Gastrocnemius medialis (tissue), 4 donors: Measurements from ENCODE around the gene SIL1. TPM values are rescaled to one million over a fixed set of nuclear protein-coding genes. Genes with fewer than 3 reads are reported as not detected.
A peak's percentile ranks its signal among the peaks of the same experiment; 100 is the strongest.

Source experiments
- ATAC-seq, 2 donors: fragments of 150-250 bp; one replicate each; pipeline ENCODE4 v1.9.1; 2016
- DNase-seq, 2 donors: peaks; one replicate each; pipeline ENCODE4 v3.0.0-alpha.2; 2019
- H3K27ac ChIP-seq, 4 donors: fragments of 200-600 bp; sonication (generic); 1 replicate in 1 of 4; 2 replicates in 3 of 4; pipeline ENCODE4 v1.5.1; 2016 to 2018; ENCODE audit warnings: mild to moderate bottlenecking in 2 of 4, moderate library complexity in 1 of 4
- H3K27me3 ChIP-seq, 3 donors: fragments of 200-600 bp; sonication (generic) in 2 of 3; 1 replicate in 1 of 3; 2 replicates in 2 of 3; pipeline versions ENCODE4 v1.5.1 to v1.6.0; 2016 to 2019; ENCODE audit warnings: mild to moderate bottlenecking in 1 of 3, moderate library complexity in 1 of 3
- H3K36me3 ChIP-seq, 2 donors: fragments of 200-600 bp; sonication (generic) in 1 of 2; one replicate each; pipeline ENCODE4 v1.5.1; 2017 to 2018
- H3K4me1 ChIP-seq, 2 donors: fragments of 200-600 bp; sonication (generic) in 1 of 2; one replicate each; pipeline ENCODE4 v1.5.1; 2016 to 2017; ENCODE audit warnings: mild to moderate bottlenecking in 2 of 2
- H3K4me3 ChIP-seq, 4 donors: fragments of 200-600 bp; sonication (generic) in 3 of 4; 1 replicate in 1 of 4; 2 replicates in 3 of 4; pipeline ENCODE4 v1.5.1; 2016 to 2019; ENCODE audit warnings: mild to moderate bottlenecking in 2 of 4
- H3K9me3 ChIP-seq, 3 donors: fragments of 200-600 bp; sonication (generic) in 2 of 3; 1 replicate in 1 of 3; 2 replicates in 2 of 3; pipeline ENCODE4 v1.5.1; 2016 to 2019
- POLR2A ChIP-seq, 2 donors: fragments of 450-650 bp; IDR thresholded peaks; one replicate each; pipeline ENCODE4 v1.6.1; 2017; ENCODE audit warnings: antibody characterized with exemption in 2 of 2, mild to moderate bottlenecking in 2 of 2, moderate library complexity in 2 of 2
- in situ Hi-C, 4 donors: fragments of 200-750 bp; cut with MboI; loops; one replicate each; pipeline versions ENCODE4 v1.15.0 to v1.8.0; 2017; ENCODE audit warnings: low sequenced_read_pairs in 4 of 4
- intact Hi-C: fragments of 100-400 bp; cut with DNase I; formaldehyde crosslinking; loops from one replicate; pipeline ENCODE4 v1.15.1; 2023; ENCODE audit warnings: low total_unique reads
- total RNA-seq, 4 donors: library from RNA; depleted of rRNA; stranded (reverse); fragments of >200 nt; gene quantifications; one replicate each; pipeline versions ENCODE4 v1.1.0 to v1.2.3, GENCODE V29; 2016
- TF ChIP-seq, protein P1 (sequence below), 5 experiments: fragments of 450-650 bp in 3 of 5; fragments of 200-600 bp in 2 of 5; sonication (generic) in 2 of 5; IDR thresholded peaks in 4 of 5; conservative IDR thresholded peaks in 1 of 5; 1 replicate in 4 of 5; 2 replicates in 1 of 5; pipeline ENCODE4 v1.5.1; 2016 to 2019; ENCODE audit warnings: antibody characterized with exemption in 5 of 5, mild to moderate bottlenecking in 3 of 5, moderate library complexity in 3 of 5

Gene SIL1
- total RNA-seq, 4 donors from 2014 or later, result 36.6 to 52.6 (median 48.2) TPM

DNA sequence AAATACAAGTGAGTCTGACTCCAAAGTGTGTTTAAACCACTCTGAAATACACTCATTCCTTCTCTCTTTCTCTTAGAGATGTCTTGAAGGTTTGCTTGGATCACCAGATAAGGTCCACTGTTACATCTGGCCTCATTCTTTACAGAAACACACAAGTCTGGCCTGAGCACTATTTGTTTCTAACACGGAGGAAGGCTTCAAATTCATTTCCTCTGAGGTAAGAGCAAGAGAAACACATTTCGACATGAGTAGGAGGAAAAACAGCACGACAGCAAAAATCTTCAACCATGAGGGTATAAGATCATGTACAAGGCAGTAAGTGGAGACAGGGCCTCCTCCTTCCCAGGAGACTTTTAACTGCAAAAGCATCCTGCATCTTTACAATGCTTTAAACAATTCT is 8.0 kb downstream of the SIL1 start:
- Histone ChIP-seq H3K9me3 (no peaks in the 10 kb centered on the region), H3K4me1 (peaks cover 12 to 18% of the 10 kb centered on the region in 2 donors), H3K27ac (peak overlapping the region in 3 of 4 donors; percentile 12 to 57 (median 12)), H3K4me3 (no peak overlapping the region), H3K36me3 (no peaks in the 10 kb centered on the region), H3K27me3 (no peaks in the 10 kb centered on the region)
- in situ Hi-C loops (no loop called here), intact Hi-C loops (no loop called here)
- no peak for TF ChIP-seq POLR2A (IDR thresholded peaks at IDR 0.05)
- TF ChIP-seq, protein P1, sequence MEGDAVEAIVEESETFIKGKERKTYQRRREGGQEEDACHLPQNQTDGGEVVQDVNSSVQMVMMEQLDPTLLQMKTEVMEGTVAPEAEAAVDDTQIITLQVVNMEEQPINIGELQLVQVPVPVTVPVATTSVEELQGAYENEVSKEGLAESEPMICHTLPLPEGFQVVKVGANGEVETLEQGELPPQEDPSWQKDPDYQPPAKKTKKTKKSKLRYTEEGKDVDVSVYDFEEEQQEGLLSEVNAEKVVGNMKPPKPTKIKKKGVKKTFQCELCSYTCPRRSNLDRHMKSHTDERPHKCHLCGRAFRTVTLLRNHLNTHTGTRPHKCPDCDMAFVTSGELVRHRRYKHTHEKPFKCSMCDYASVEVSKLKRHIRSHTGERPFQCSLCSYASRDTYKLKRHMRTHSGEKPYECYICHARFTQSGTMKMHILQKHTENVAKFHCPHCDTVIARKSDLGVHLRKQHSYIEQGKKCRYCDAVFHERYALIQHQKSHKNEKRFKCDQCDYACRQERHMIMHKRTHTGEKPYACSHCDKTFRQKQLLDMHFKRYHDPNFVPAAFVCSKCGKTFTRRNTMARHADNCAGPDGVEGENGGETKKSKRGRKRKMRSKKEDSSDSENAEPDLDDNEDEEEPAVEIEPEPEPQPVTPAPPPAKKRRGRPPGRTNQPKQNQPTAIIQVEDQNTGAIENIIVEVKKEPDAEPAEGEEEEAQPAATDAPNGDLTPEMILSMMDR (IDR thresholded peaks at IDR 0.05 in 4 of 5, conservative IDR thresholded peaks at IDR 0.05 in 1 of 5), result no peak
- DNase-seq (no peak), ATAC-seq (no peak)

DNA sequence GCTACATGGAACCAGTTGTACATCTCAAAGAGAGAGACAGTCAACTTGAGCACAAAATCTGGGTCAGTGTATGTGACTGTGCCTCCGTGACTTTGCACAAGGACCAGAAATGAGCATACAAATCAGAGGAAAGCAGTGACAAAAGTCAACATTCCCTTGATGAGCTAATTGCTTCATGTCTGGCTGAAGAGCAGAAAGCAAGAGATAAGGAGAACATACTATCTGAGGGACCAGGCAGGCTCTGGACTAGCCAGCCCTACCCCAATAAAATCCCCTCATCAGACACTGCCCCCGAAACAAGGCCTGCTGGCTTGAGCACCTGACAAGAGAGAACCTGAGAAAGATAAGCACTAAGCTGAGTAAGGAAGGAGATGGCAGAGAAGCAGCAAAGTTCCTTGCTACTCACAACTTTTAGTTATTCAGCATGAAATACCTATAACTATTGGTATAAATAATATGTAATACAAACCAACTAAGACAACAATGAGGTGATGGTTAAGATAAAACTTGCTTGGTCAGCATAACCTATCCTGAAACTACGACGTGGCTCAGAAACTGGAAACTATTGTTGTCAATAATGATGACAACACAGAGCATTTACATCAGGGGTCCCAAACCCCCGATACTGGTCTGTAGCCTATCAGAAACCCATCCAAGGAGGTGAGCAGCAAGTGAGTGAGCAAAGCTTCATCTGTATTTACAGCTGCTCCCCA is 9.5 kb downstream of the SIL1 start:
- H3K4me1 ChIP-seq, result peaks cover 15 to 21% of the 10 kb centered on the region in 2 donors
- ATAC-seq (no peak), DNase-seq (no peak)
- H3K4me3 ChIP-seq, result no peak overlapping the region
- H3K27ac ChIP-seq, result peak overlapping the region in 1 of 4 donors; percentile 27
- TF ChIP-seq, protein P1 (IDR thresholded peaks at IDR 0.05 in 4 of 5, conservative IDR thresholded peaks at IDR 0.05 in 1 of 5), result no peak
- no peak for TF ChIP-seq POLR2A (IDR thresholded peaks at IDR 0.05)
- in situ Hi-C loops, result no loop called here
- H3K9me3 ChIP-seq, result no peaks in the 10 kb centered on the region
- no peaks in the 10 kb centered on the region for H3K36me3 ChIP-seq
- H3K27me3 ChIP-seq, result no peaks in the 10 kb centered on the region
- intact Hi-C loops, result no loop called here

DNA sequence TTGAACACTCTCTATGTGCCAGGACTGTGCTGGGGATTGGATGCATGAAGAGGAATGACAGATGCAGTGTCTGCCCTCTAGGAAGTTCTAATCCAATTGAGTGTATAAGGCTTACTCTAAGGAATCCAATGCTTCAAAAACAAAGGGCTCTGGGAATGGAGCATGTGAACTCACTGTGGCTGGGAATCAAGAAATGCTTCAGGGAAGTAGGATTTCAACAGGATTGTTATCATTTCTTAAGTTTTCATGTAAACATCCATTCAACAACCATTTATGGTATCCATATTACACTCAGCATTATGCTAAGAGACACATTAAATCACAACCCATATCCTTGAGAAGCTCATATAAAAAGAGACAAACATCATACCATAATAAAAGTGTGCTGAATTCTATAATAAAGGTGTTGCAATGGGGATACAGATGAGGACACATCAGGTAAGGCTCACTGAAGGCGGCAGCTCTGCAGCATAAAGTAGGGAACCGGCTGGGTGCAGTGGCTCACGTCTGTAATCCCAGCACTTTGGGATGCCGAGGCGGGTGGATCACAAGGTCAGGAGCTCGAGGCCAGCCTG is 11.3 kb downstream of the SIL1 start:
- ATAC-seq (no peak), DNase-seq (no peak)
- Histone ChIP-seq H3K36me3 (no peaks in the 10 kb centered on the region), H3K4me3 (no peak overlapping the region), H3K27ac (peak overlapping the region in 1 of 4 donors; percentile 64), H3K4me1 (peaks cover 27 to 30% of the 10 kb centered on the region in 2 donors), H3K27me3 (no peaks in the 10 kb centered on the region), H3K9me3 (no peaks in the 10 kb centered on the region)
- intact Hi-C loops (no loop called here), in situ Hi-C loops (no loop called here)
- TF ChIP-seq, protein P1 (IDR thresholded peaks at IDR 0.05 in 4 of 5, conservative IDR thresholded peaks at IDR 0.05 in 1 of 5), result no peak
- no peak for TF ChIP-seq POLR2A (IDR thresholded peaks at IDR 0.05)

DNA sequence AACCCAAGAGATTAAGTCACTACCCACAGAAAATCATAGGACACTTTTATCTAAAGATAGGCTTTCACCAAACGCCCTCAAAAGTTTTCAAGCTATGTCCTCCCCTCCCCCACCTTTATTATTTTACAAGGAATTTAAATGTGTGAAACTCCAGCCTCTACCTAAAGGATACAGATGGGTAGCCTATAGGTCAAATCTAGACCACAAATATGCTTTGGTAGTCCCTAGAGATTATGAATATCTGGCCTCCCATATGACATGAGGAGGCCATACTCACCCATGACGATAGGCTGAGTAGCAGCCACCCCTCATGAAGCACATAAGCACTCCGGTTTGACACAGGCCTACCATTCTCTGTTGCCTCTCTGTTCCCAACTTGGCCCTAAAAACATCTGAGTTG is 11.9 kb downstream of the SIL1 start:
- in situ Hi-C loops, result no loop called here
- DNase-seq (no peak), ATAC-seq (no peak)
- Histone ChIP-seq H3K27ac (peak overlapping the region in 3 of 4 donors; percentile 47 to 64 (median 56)), H3K9me3 (no peaks in the 10 kb centered on the region), H3K4me1 (peaks cover 33 to 36% of the 10 kb centered on the region in 2 donors), H3K27me3 (no peaks in the 10 kb centered on the region), H3K36me3 (no peaks in the 10 kb centered on the region), H3K4me3 (no peak overlapping the region)
- TF ChIP-seq, protein P1 (IDR thresholded peaks at IDR 0.05 in 4 of 5, conservative IDR thresholded peaks at IDR 0.05 in 1 of 5), result no peak
- no peak for TF ChIP-seq POLR2A (IDR thresholded peaks at IDR 0.05)
- intact Hi-C loops, result no loop called here
